Upper lobe of right lung (tissue), 1 donor: ENCODE measurements around the gene TRAF4. TPM values are rescaled to one million over a fixed set of nuclear protein-coding genes. Genes with fewer than 3 reads are reported as not detected.

ENCODE experiments used
- ATAC-seq: fragments of 200-7000 bp; cut with Tn5 transposase; one replicate; pipeline ENCODE4 v1.9.1; 2020; ENCODE audit warnings: mild to moderate bottlenecking, moderate library complexity
- DNase-seq: peaks from one replicate; pipeline ENCODE4 v3.0.0-alpha.2; 2020
- H3K27ac ChIP-seq: fragments of 200-600 bp; one replicate; pipeline ENCODE4 v1.8.0; 2022
- H3K27me3 ChIP-seq: fragments of 200-600 bp; one replicate; pipeline ENCODE4 v1.8.0; 2022; ENCODE audit warnings: mild to moderate bottlenecking
- H3K36me3 ChIP-seq: fragments of 200-600 bp; one replicate; pipeline ENCODE4 v1.8.0; 2022
- H3K4me1 ChIP-seq: fragments of 200-600 bp; one replicate; pipeline ENCODE4 v1.8.0; 2022
- H3K4me3 ChIP-seq: fragments of 200-600 bp; one replicate; pipeline ENCODE4 v1.8.0; 2022; ENCODE audit warnings: mild to moderate bottlenecking
- H3K9me3 ChIP-seq: fragments of 200-600 bp; one replicate; pipeline ENCODE4 v1.8.0; 2022
- intact Hi-C: fragments of 100-400 bp; cut with DNase I; formaldehyde crosslinking; loops from one replicate; pipeline ENCODE4 v1.11.0; 2022
- total RNA-seq: library from RNA; stranded (reverse); fragmentation: NEBNext Ultra II Directional; extraction: Animal tissue kit (Norgen Biotek cat#: 25700); gene quantifications from one replicate; pipeline ENCODE4 v1.2.1, GENCODE V29; 2021
- TF ChIP-seq, protein P1 (sequence below): fragments of 200-600 bp; IDR thresholded peaks from one replicate; pipeline ENCODE4 v1.8.0; 2022; ENCODE audit warnings: antibody characterized with exemption
- donor health status: DM: no; HTN: yes; CAD: no; lungs with severe emphysema.

TRAF4 gene
- total RNA-seq, 1 donor from 2014 or later, result 65.9 TPM

DNA sequence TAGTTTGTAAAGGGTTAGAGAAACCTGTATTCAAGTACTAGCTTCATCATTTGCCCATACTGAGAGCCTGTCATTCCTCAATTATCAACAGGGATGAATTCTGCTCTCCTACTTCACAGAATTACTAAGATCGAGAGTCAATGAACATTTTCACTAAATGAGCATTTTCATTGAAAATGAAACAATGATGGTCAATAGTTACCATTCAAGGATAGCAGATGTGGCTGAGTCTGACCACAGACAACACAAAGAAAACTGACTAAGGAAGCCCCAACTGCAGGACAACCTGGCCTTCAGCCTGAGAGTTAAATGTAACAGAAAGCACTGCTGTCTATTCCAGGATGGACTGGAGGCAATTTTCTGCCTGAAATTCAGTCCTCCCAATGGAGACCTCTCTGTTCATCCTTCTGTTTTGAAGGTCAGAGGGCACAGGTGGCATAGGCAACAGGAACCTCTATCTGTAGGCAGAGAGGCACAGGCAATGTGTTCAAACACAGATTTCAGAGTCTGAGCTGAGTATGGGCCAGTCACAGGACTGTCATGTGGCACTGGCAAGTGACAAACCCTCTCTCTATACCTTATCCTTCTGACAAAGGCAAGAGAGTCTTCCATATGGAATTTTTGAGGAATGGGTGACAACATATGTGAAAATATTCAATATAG is 19.5 kb downstream of the TRAF4 start:
- no peaks in the 10 kb centered on the region for H3K27me3 ChIP-seq
- peaks cover 21% of the 10 kb centered on the region for H3K4me1 ChIP-seq
- intact Hi-C loops, result loop anchor here (10.0 kb wide), 1 partner anchor 152 kb away; no protein-coding TSS in a partner anchor
- H3K36me3 ChIP-seq, result peaks cover 35% of the 10 kb centered on the region
- DNase-seq (no peak), ATAC-seq (peak; percentile 3)
- no peak overlapping the region for H3K4me3 ChIP-seq
- H3K27ac ChIP-seq, result no peak overlapping the region
- no peaks in the 10 kb centered on the region for H3K9me3 ChIP-seq
- TF ChIP-seq, protein P1, sequence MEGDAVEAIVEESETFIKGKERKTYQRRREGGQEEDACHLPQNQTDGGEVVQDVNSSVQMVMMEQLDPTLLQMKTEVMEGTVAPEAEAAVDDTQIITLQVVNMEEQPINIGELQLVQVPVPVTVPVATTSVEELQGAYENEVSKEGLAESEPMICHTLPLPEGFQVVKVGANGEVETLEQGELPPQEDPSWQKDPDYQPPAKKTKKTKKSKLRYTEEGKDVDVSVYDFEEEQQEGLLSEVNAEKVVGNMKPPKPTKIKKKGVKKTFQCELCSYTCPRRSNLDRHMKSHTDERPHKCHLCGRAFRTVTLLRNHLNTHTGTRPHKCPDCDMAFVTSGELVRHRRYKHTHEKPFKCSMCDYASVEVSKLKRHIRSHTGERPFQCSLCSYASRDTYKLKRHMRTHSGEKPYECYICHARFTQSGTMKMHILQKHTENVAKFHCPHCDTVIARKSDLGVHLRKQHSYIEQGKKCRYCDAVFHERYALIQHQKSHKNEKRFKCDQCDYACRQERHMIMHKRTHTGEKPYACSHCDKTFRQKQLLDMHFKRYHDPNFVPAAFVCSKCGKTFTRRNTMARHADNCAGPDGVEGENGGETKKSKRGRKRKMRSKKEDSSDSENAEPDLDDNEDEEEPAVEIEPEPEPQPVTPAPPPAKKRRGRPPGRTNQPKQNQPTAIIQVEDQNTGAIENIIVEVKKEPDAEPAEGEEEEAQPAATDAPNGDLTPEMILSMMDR, result no peak

DNA sequence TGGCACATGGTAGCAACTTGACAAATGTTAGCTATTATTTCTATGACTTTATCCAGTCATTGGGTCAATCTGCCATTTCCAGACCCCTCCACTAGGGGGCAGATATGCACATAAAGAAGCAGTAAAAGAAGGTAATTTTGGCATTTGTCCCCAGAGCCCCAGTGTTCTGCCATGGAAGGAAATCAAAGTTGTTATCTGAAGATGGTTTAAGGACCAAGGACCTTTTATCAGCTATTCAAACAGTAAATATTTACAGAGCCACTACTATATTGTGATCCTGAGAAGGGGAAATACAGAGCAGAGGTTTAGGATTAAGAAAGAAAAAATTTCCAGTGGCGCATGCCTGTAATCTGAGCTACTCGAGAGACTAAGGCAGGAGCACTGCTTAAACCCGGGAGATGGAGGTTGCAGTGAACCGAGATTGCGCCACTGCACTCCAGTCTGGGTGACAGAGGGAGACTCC is 20.0 kb downstream of the TRAF4 start:
- ATAC-seq (peak; percentile 83), DNase-seq (no peak)
- Histone ChIP-seq H3K9me3 (no peaks in the 10 kb centered on the region), H3K27me3 (no peaks in the 10 kb centered on the region), H3K4me3 (no peak overlapping the region), H3K36me3 (peaks cover 29% of the 10 kb centered on the region), H3K4me1 (peaks cover 21% of the 10 kb centered on the region), H3K27ac (no peak overlapping the region)
- TF ChIP-seq, protein P1, result peak; percentile 96
- intact Hi-C loops, result loop anchor here (10.0 kb wide), 1 partner anchor 151 kb away; no protein-coding TSS in a partner anchor

DNA sequence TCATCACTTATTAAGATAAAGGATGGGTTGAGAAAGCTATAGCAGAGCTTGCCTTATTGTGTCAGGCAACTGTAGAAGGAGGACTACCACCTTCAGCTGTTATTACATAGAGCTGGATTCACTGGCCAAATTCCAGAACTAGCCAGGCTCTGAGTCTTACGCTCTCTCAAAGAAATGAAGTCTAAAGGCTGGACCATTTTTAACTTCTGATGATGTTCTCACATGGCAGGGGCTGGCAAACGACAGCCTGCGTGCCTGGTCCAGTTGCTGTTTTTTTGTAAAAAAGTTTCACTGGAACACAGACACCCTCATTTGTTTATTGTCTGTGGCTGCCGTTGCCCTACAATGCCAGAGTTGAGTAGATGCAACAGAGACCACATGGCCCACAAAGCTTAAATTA is 21.2 kb downstream of the TRAF4 start:
- intact Hi-C loops, result loop anchor here (10.0 kb wide), 1 partner anchor 150 kb away; no protein-coding TSS in a partner anchor
- peaks cover 21% of the 10 kb centered on the region for H3K4me1 ChIP-seq
- no peaks in the 10 kb centered on the region for H3K9me3 ChIP-seq
- H3K27me3 ChIP-seq, result no peaks in the 10 kb centered on the region
- H3K36me3 ChIP-seq, result peaks cover 18% of the 10 kb centered on the region
- TF ChIP-seq, protein P1, result no peak
- no peak overlapping the region for H3K27ac ChIP-seq
- H3K4me3 ChIP-seq, result no peak overlapping the region
- DNase-seq, result no peak
- ATAC-seq, result no peak

DNA sequence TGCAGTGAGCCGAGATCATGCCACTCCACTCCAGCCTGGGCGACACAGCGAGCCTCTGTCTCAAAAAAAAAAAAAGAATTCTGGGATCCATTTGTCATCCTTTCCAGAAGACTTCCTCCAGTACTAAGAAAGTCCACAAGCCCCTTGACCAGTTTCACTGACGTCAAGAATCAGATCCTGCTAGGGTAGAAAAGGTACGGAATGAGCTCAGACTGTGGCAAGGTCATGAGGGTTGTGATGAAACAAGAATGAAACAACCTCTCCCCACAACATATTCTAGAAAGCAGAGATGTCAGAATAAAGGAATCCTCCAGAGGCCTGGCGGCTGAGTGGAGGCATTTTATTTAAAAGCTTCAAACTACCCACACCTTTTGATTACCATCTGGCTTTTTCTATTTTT is 29.9 kb downstream of the TRAF4 start:
- no peak overlapping the region for H3K4me3 ChIP-seq
- intact Hi-C loops, result no loop called here
- DNase-seq (no peak), ATAC-seq (no peak)
- H3K4me1 ChIP-seq, result peaks cover 6% of the 10 kb centered on the region
- no peaks in the 10 kb centered on the region for H3K27me3 ChIP-seq
- H3K27ac ChIP-seq, result no peak overlapping the region
- H3K36me3 ChIP-seq, result peaks cover 3% of the 10 kb centered on the region
- TF ChIP-seq, protein P1, result no peak
- no peaks in the 10 kb centered on the region for H3K9me3 ChIP-seq

DNA sequence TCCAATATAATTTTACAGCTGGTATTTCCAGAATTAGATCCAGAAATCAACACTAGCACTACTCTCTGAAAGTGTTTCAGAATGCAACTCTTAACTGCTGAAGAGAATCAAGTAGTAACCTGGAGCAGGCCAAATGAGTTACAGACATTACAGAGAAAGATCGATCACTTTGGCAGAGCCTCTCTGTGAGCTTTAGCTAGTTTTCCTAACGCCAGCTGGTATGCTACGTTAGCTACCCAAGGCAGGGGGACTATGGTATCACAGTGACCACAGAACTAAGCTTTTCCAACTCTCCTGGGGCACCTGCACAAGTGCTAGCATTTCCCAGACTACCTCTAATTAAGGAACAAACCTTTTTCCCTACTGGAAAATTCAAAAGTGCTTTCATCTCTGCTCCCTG is 30.4 kb downstream of the TRAF4 start:
- Histone ChIP-seq H3K9me3 (no peaks in the 10 kb centered on the region), H3K4me3 (no peak overlapping the region), H3K27me3 (no peaks in the 10 kb centered on the region), H3K4me1 (peaks cover 6% of the 10 kb centered on the region), H3K36me3 (peaks cover 3% of the 10 kb centered on the region), H3K27ac (no peak overlapping the region)
- DNase-seq, result no peak
- ATAC-seq, result no peak
- TF ChIP-seq, protein P1, result no peak
- intact Hi-C loops, result no loop called here
